GM13977 (cell line): ENCODE results near the gene CASP9.
"Not testable (repeated sequence)": the region's sequence is repeated elsewhere in the genome, so short reads cannot be mapped to it uniquely, and the experiment has no call there.

ENCODE experiments used
- DNase-seq: peaks from one replicate; pipeline ENCODE4 v3.0.0; 2012; ENCODE audit warnings: low spot score
- CTCF ChIP-seq: IDR thresholded peaks from 2 replicates; pipeline ENCODE4 v1.5.1; 2012; ENCODE audit warnings: mild to moderate bottlenecking, control low read depth; ENCODE audit not compliant: insufficient read depth; ENCODE audit errors: extremely low read depth, missing control alignments
- in situ Hi-C: fragments of 300-500 bp; cut with MboI; formaldehyde crosslinking; loops from one replicate; pipeline ENCODE4 v1.12.0; 2022; ENCODE audit warnings: low sequenced_read_pairs, low pct_unique_long_range_greater_than_20kb, mixed read lengths, inconsistent platforms; ENCODE audit not compliant: unreplicated experiment

Gene CASP9

DNA sequence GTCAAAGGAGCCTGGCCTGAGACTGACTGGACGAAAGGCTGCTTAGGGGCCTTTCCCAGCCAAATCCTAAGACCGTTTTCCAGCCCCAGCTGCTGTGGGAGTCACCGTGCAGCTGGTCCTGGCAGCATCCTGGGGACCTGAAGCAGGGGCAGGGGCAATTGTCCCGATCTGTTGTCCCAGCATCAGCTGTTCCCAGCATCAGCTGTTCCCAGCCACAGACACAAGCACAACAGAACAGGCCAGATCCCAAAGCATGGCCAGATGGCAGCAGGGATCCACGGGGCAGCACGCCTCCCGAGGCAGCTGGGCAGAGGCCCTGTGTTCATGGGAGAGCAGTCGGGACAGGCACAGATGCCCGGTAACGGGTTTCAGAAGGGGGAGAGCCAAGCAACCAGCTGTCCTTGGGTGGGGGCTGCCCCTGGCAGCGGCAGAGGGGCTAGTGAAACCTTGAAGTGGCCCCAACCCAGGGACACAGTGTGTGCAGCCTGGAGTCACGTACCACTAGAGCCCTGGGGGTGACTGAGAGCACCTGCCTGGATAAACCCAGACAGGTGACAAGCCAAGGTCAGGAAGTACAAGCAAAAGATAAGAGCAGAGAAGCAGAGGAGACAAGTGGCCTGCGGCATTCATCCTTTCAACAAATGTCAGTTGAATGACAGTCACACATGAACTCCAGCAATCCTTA is 34.8 kb downstream of the CASP9 start:
- TF ChIP-seq CTCF: no peak
- in situ Hi-C loops: no loop called here
- DNase-seq: no peak

GRCh38 chr1:15488371-15488770 is 35.6 kb downstream of the CASP9 start:
- DNase-seq: no peak
- in situ Hi-C loops: no loop called here
- TF ChIP-seq CTCF: no peak

DNA sequence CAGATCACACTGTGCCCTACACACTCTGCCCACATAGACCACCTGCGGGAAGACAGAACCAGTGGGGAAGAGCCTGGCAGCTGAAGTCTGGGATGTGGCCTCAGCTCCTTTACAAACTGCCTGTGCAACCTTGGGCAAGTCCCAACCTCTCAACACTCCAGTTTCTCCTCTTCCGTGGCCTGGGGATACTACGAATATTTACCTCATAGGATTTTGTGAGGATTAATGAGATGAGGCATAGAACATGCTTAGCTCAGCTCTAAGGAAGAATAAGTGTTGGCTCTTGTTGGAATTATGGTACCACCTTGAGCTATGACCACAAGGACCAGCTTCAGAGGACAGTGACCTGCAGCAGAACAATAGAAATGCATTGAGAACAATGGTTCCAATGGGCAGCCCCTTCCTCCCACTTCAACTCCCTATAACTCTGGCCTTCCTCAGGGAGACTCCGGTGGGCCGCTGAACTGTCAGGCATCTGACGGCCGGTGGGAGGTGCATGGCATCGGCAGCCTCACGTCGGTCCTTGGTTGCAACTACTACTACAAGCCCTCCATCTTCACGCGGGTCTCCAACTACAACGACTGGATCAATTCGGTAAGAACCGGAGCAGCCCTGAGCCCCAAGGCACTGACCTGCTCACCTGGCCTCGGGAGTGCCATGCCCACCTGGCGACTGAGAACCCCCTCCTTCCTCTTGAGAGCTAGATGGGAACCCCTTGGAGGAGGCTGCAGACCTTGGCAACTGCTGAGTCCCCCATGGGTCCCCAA is 37.0 kb downstream of the CASP9 start:
- DNase-seq, in situ Hi-C loops: not testable (repeated sequence)

DNA sequence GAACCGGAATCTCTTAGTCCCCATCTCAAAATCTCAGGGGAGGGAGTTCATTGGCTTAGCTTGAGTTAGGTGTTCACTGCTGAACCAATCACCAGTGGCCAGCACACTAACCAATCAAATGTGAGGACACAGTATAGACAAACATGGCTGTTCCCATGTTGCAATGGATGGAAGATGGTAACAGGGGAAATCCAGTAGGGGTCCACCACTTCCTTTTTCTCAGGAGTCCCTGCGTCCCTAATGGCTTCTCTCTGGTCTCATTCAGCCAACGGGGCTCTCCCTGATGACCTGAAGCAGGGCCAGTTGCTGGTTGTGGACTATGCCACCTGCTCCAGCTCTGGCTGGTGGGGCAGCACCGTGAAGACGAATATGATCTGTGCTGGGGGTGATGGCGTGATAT is 38.4 kb downstream of the CASP9 start:
- in situ Hi-C loops: no loop called here
- DNase-seq: no peak
- TF ChIP-seq CTCF: no peak

DNA sequence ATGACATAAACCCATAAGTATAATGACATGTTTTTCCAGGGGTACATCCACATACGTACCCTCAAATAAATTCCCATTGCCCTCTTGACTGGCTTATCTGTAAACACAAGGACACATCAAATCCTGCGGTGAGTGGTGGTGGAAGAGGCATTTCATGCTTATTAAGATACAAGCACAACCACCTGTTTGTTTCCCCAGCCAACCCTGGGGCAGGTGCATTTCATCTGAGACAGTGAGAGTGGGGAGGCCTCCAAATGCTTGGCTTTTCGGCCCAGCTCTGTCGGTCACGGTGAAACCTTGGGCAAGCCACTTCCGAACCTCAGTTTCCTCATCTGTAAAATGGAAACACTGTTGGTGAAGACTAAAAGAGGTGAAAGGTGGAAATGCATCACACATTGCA is 39.6 kb downstream of the CASP9 start:
- in situ Hi-C loops, DNase-seq: not testable (repeated sequence)

DNA sequence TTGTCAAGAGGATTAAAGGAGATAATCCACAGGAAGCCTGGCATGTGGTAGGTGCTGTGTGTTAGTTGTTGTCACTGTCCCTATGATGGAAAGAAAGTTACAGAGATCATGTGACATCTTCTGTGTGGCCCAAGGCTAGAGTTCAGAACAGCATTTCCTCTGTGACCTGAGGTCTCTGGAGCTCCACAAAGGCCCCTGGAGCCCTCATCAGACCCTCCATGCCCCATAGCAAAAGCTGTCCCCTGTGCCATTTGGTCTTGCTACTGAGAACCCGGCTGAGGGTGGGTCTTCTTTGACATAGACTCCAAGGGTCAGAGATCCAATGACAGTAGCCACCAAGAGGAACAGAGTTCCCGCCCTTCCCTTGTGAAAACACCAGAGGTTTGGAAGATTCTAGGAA is 40.0 kb downstream of the CASP9 start:
- no peak for DNase-seq
- in situ Hi-C loops: no loop called here
- no peak for TF ChIP-seq CTCF

GRCh38 chr1:15482983-15483543 is 41.0 kb downstream of the CASP9 start:
- in situ Hi-C loops, DNase-seq: not testable (repeated sequence)

- DNase-seq, in situ Hi-C loops: not testable (repeated sequence)
Observed at GRCh38 chr1:15482455-15482854, 41.6 kb downstream of the CASP9 start.
